Esophagus squamous epithelium (tissue), 4 donors: ENCODE results near the gene SUPT4H1.

Source experiments
- CTCF ChIP-seq, 6 experiments: fragments of 450-650 bp in 4 of 6; fragments of 200-600 bp in 2 of 6; sonication (generic) in 2 of 6; IDR thresholded peaks; one replicate each; pipeline ENCODE4 v1.5.1; 2016 to 2019; ENCODE audit warnings: antibody characterized with exemption in 6 of 6, mild to moderate bottlenecking in 4 of 6, moderate library complexity in 4 of 6
- POLR2A ChIP-seq, 4 donors: fragments of 450-650 bp; IDR thresholded peaks; one replicate each; pipeline ENCODE4 v1.6.1; 2017; ENCODE audit warnings: antibody characterized with exemption in 4 of 4, mild to moderate bottlenecking in 4 of 4, moderate library complexity in 3 of 4

- TF ChIP-seq CTCF (IDR thresholded peaks at IDR 0.05) (no peak), POLR2A (IDR thresholded peaks at IDR 0.05) (no peak)
Observed at GRCh38 chr17:58383892-58384462, 32.0 kb upstream of the SUPT4H1 start.
